ENCODE results near the gene PTCH1.

The PTCH1 gene

GRCh38 chr9:95498641-95499040, 18.1 kb downstream of the PTCH1 start:
- DNase-seq (ENCODE audit: low spot score): no peak

- DNase-seq (ENCODE audit: low spot score): no peak
Observed at GRCh38 chr9:95497772-95498171, 19.0 kb downstream of the PTCH1 start.

GRCh38 chr9:95496687-95497086, 20.1 kb downstream of the PTCH1 start:
- DNase-seq (ENCODE audit: low spot score): no peak

- DNase-seq (ENCODE audit: low spot score): no peak
Observed at GRCh38 chr9:95495961-95496360, 20.8 kb downstream of the PTCH1 start.

GRCh38 chr9:95495529-95495928, 21.2 kb downstream of the PTCH1 start:
- DNase-seq (ENCODE audit: low spot score): no peak

- peak; percentile 72 for DNase-seq (ENCODE audit: low spot score)
Observed at GRCh38 chr9:95494416-95495371, 22.1 kb downstream of the PTCH1 start.

- DNase-seq (ENCODE audit: low spot score): peak; percentile 26
Observed at GRCh38 chr9:95494022-95494415, 22.8 kb downstream of the PTCH1 start.

- no peak for DNase-seq (ENCODE audit: low spot score)
Observed at GRCh38 chr9:95493402-95493801, 23.4 kb downstream of the PTCH1 start.

- DNase-seq (ENCODE audit: low spot score): no peak
Observed at GRCh38 chr9:95491543-95492320, 25.0 kb downstream of the PTCH1 start.

- DNase-seq (ENCODE audit: low spot score): no peak
Observed at GRCh38 chr9:95488954-95489353, 27.8 kb downstream of the PTCH1 start.

- DNase-seq (ENCODE audit: low spot score): no peak
Observed at GRCh38 chr9:95486318-95486717, 30.5 kb downstream of the PTCH1 start.

- no peak for DNase-seq (ENCODE audit: low spot score)
Observed at GRCh38 chr9:95484225-95484624, 32.5 kb downstream of the PTCH1 start.

GRCh38 chr9:95483431-95483830, 33.3 kb downstream of the PTCH1 start:
- DNase-seq (ENCODE audit: low spot score): no peak

- DNase-seq (ENCODE audit: low spot score): no peak
Observed at GRCh38 chr9:95482621-95483020, 34.1 kb downstream of the PTCH1 start.

- no peak for DNase-seq (ENCODE audit: low spot score)
Observed at GRCh38 chr9:95481000-95481399, 35.8 kb downstream of the PTCH1 start.

GRCh38 chr9:95480346-95480745, 36.4 kb downstream of the PTCH1 start:
- DNase-seq (ENCODE audit: low spot score): no peak

- no peak for DNase-seq (ENCODE audit: low spot score)
Observed at GRCh38 chr9:95479330-95479729, 37.4 kb downstream of the PTCH1 start.

GRCh38 chr9:95478335-95478734, 38.4 kb downstream of the PTCH1 start:
- DNase-seq (ENCODE audit: low spot score): no peak

- DNase-seq (ENCODE audit: low spot score): no peak
Observed at GRCh38 chr9:95477885-95478284, 38.9 kb downstream of the PTCH1 start.

- DNase-seq (ENCODE audit: low spot score): no peak
Observed at GRCh38 chr9:95477441-95477840, 39.3 kb downstream of the PTCH1 start.

- no peak for DNase-seq (ENCODE audit: low spot score)
Observed at GRCh38 chr9:95468791-95469190, 48.0 kb downstream of the PTCH1 start.

- no peak for DNase-seq (ENCODE audit: low spot score)
Observed at GRCh38 chr9:95465115-95465514, 51.7 kb downstream of the PTCH1 start.

Data from germinal center (tissue), 1 donor.